HEK293 (cell line): ENCODE measurements around the gene TACC2.

ENCODE experiments used
- CTCF ChIP-seq: fragments of 450-650 bp; formaldehyde crosslinking; IDR thresholded peaks from 2 replicates; pipeline ENCODE4 v1.5.1; 2016; ENCODE audit warnings: missing biosample characterization, missing genetic modification characterization
- GLI4 ChIP-seq: fragments of 450-650 bp; formaldehyde crosslinking; IDR thresholded peaks from 2 replicates; pipeline ENCODE4 v1.5.1; 2016; ENCODE audit warnings: missing biosample characterization, missing genetic modification characterization
- HOXA7 ChIP-seq: sonication (generic); formaldehyde crosslinking; IDR thresholded peaks from 2 replicates; pipeline ENCODE4 v1.8.1; 2022; ENCODE audit warnings: missing genetic modification reagents, borderline replicate concordance
- PATZ1 ChIP-seq: fragments of 450-650 bp; formaldehyde crosslinking; IDR thresholded peaks from 2 replicates; pipeline ENCODE4 v1.5.1; 2016; ENCODE audit warnings: missing biosample characterization, missing genetic modification characterization
- PBX3 ChIP-seq: sonication (generic); formaldehyde crosslinking; IDR thresholded peaks from 2 replicates; pipeline ENCODE4 v1.8.1; 2022; ENCODE audit warnings: mild to moderate bottlenecking, moderate library complexity, missing genetic modification reagents
- REST ChIP-seq: fragments of 450-650 bp; formaldehyde crosslinking; IDR thresholded peaks from 2 replicates; pipeline ENCODE4 v1.5.1; 2016; ENCODE audit warnings: missing biosample characterization, missing genetic modification characterization
- YY1 ChIP-seq: fragments of 450-650 bp; formaldehyde crosslinking; IDR thresholded peaks from 2 replicates; pipeline ENCODE4 v1.5.1; 2018; ENCODE audit warnings: missing biosample characterization, missing genetic modification characterization
- ZBTB10 ChIP-seq: fragments of 450-650 bp; formaldehyde crosslinking; IDR thresholded peaks from 2 replicates; pipeline ENCODE4 v1.5.1; 2016; ENCODE audit warnings: missing biosample characterization, missing genetic modification characterization
- ZNF10 ChIP-seq: fragments of 450-650 bp; formaldehyde crosslinking; IDR thresholded peaks from 2 replicates; pipeline ENCODE4 v1.5.1; 2017; ENCODE audit warnings: missing biosample characterization, missing genetic modification characterization
- ZNF23 ChIP-seq: fragments of 450-650 bp; formaldehyde crosslinking; IDR thresholded peaks from 2 replicates; pipeline ENCODE4 v1.5.1; 2016; ENCODE audit warnings: missing biosample characterization, missing genetic modification characterization, borderline replicate concordance
- ZNF639 ChIP-seq: fragments of 450-650 bp; formaldehyde crosslinking; IDR thresholded peaks from 2 replicates; pipeline ENCODE4 v1.5.1; 2016; ENCODE audit warnings: missing biosample characterization, missing genetic modification characterization
- ZNF692 ChIP-seq: fragments of 450-650 bp; formaldehyde crosslinking; IDR thresholded peaks from 2 replicates; pipeline ENCODE4 v1.5.1; 2016; ENCODE audit warnings: missing biosample characterization, missing genetic modification characterization
- ZSCAN4 ChIP-seq: fragments of 450-650 bp; formaldehyde crosslinking; IDR thresholded peaks from 2 replicates; pipeline ENCODE4 v1.5.1; 2017; ENCODE audit warnings: missing biosample characterization, missing genetic modification characterization

GRCh38 chr10:122173337-122173736, 184.4 kb downstream of the TACC2 start:
- TF ChIP-seq YY1 (tag by site-specific recombination): no peak
- TF ChIP-seq ZSCAN4 (tag by site-specific recombination): no peak
- no peak for TF ChIP-seq CTCF (tag by site-specific recombination)
- no peak for TF ChIP-seq ZNF10 (tag by site-specific recombination)
- no peak for TF ChIP-seq ZBTB10 (tag by site-specific recombination)
- TF ChIP-seq PBX3: no peak
- TF ChIP-seq HOXA7 (CRISPR knock-in tag): no peak
- no peak for TF ChIP-seq PATZ1 (tag by site-specific recombination)
- TF ChIP-seq GLI4 (tag by site-specific recombination): no peak
- TF ChIP-seq ZNF23 (tag by site-specific recombination): no peak
- TF ChIP-seq ZNF692 (tag by site-specific recombination): no peak
- TF ChIP-seq ZNF639: no peak
- TF ChIP-seq REST: no peak
